ENCODE results near the gene MAL. TPM values are rescaled to one million over a fixed set of nuclear protein-coding genes. Genes with fewer than 3 reads are reported as not detected.

Gene MAL
- polyA plus RNA-seq, 1 donor, result 263 TPM

- DNase-seq, result no peak
Observed at GRCh38 chr2:94995553-94996304, 29.8 kb upstream of the MAL start.

- no peak for DNase-seq
Observed at GRCh38 chr2:94996305-94997100, 29.0 kb upstream of the MAL start.

GRCh38 chr2:94997981-94998930 lies 27.3 kb upstream of the MAL start:
- DNase-seq, result no peak

GRCh38 chr2:94999431-94999883 lies 26.1 kb upstream of the MAL start:
- DNase-seq, result no peak

- DNase-seq, result no peak
Observed at GRCh38 chr2:95001051-95001562, 24.4 kb upstream of the MAL start.

GRCh38 chr2:95001701-95002100 lies 23.8 kb upstream of the MAL start:
- DNase-seq, result no peak

- no peak for DNase-seq
Observed at GRCh38 chr2:95002498-95002897, 23.0 kb upstream of the MAL start.

GRCh38 chr2:95004287-95004686 lies 21.2 kb upstream of the MAL start:
- DNase-seq, result no peak

- no peak for DNase-seq
Observed at GRCh38 chr2:95004711-95005110, 20.8 kb upstream of the MAL start.

- DNase-seq, result no peak
Observed at GRCh38 chr2:95005726-95006125, 19.8 kb upstream of the MAL start.

- DNase-seq, result no peak
Observed at GRCh38 chr2:95006588-95006987, 18.9 kb upstream of the MAL start.

- no peak for DNase-seq
Observed at GRCh38 chr2:95007031-95007609, 18.4 kb upstream of the MAL start.

- no peak for DNase-seq
Observed at GRCh38 chr2:95007822-95008221, 17.7 kb upstream of the MAL start.

GRCh38 chr2:95008306-95008705 lies 17.2 kb upstream of the MAL start:
- DNase-seq, result no peak

- DNase-seq, result no peak
Observed at GRCh38 chr2:95008996-95009395, 16.5 kb upstream of the MAL start.

GRCh38 chr2:95009412-95009811 lies 16.1 kb upstream of the MAL start:
- no peak for DNase-seq

- no peak for DNase-seq
Observed at GRCh38 chr2:95010126-95010525, 15.4 kb upstream of the MAL start.

- DNase-seq, result no peak
Observed at GRCh38 chr2:95010718-95011117, 14.8 kb upstream of the MAL start.

- DNase-seq, result no peak
Observed at GRCh38 chr2:95012881-95013550, 12.5 kb upstream of the MAL start.

- no peak for DNase-seq
Observed at GRCh38 chr2:95013726-95014125, 11.8 kb upstream of the MAL start.

GRCh38 chr2:95014126-95014708 lies 11.3 kb upstream of the MAL start:
- DNase-seq, result no peak
